Measurements from ENCODE around the gene ATP2A3. TPM values are rescaled to one million over a fixed set of nuclear protein-coding genes. Genes with fewer than 3 reads are reported as not detected.

Gene ATP2A3
- total RNA-seq, 1 experiment from 2014 or later, result 0.04 TPM

- DNase-seq (ENCODE audit: low spot score), result no peak
These were observed 35.8 kb downstream of the ATP2A3 start for GRCh38 chr17:3928406-3928805.

- DNase-seq (ENCODE audit: low spot score), result no peak
These were observed 36.5 kb downstream of the ATP2A3 start for GRCh38 chr17:3927628-3928340.

GRCh38 chr17:3926860-3927627, 37.2 kb downstream of the ATP2A3 start:
- no peak for DNase-seq (ENCODE audit: low spot score)

- DNase-seq (ENCODE audit: low spot score), result no peak
These were observed 38.4 kb downstream of the ATP2A3 start for GRCh38 chr17:3925684-3926485.

- no peak for DNase-seq (ENCODE audit: low spot score)
These were observed 39.5 kb downstream of the ATP2A3 start for GRCh38 chr17:3924512-3925350.

- DNase-seq (ENCODE audit: low spot score), result no peak
These were observed 40.6 kb downstream of the ATP2A3 start for GRCh38 chr17:3923466-3924190.

- DNase-seq (ENCODE audit: low spot score), result no peak
These were observed 41.5 kb downstream of the ATP2A3 start for GRCh38 chr17:3922765-3923164.

- no peak for DNase-seq (ENCODE audit: low spot score)
These were observed 42.5 kb downstream of the ATP2A3 start for GRCh38 chr17:3921502-3922319.

- DNase-seq (ENCODE audit: low spot score), result no peak
These were observed 43.2 kb downstream of the ATP2A3 start for GRCh38 chr17:3921006-3921405.

GRCh38 chr17:3919123-3919624, 45.1 kb downstream of the ATP2A3 start:
- no peak for DNase-seq (ENCODE audit: low spot score)

GRCh38 chr17:3918372-3919122, 45.7 kb downstream of the ATP2A3 start:
- no peak for DNase-seq (ENCODE audit: low spot score)

- no peak for DNase-seq (ENCODE audit: low spot score)
These were observed 46.8 kb downstream of the ATP2A3 start for GRCh38 chr17:3917391-3917931.

- no peak for DNase-seq (ENCODE audit: low spot score)
These were observed 47.4 kb downstream of the ATP2A3 start for GRCh38 chr17:3916825-3917224.

GRCh38 chr17:3915995-3916696, 48.1 kb downstream of the ATP2A3 start, which contains the start of gene P2RX1:
Gene P2RX1 (minus strand): TSS chr17:3916465. CDS start chr17:3916225, 240 bp downstream.
- DNase-seq (ENCODE audit: low spot score), result no peak

- no peak for DNase-seq (ENCODE audit: low spot score)
These were observed 48.6 kb downstream of the ATP2A3 start for GRCh38 chr17:3915581-3915994.

GRCh38 chr17:3914312-3914670, 49.9 kb downstream of the ATP2A3 start:
- no peak for DNase-seq (ENCODE audit: low spot score)

GRCh38 chr17:3913531-3914311, 50.5 kb downstream of the ATP2A3 start:
- DNase-seq (ENCODE audit: low spot score), result peak; percentile 58

All from H4 (cell line).